Stomach (tissue), 9 donors: ENCODE measurements around the gene CIROP. TPM values are rescaled to one million over a fixed set of nuclear protein-coding genes. Genes with fewer than 3 reads are reported as not detected.

Source experiments
- DNase-seq, 2 donors: peaks; one replicate each; pipeline versions ENCODE4 v3.0.0 to v3.0.0-alpha.2; 2013 to 2019
- H3K27ac ChIP-seq, 5 donors: fragments of 200-600 bp in 4 of 5; sonication (generic) in 4 of 5; one replicate each; pipeline ENCODE4 v1.5.1; 2013 to 2019; ENCODE audit warnings: mild to moderate bottlenecking in 1 of 5, moderate library complexity in 1 of 5
- H3K27me3 ChIP-seq, 3 donors: fragments of 200-600 bp; sonication (generic); one replicate each; pipeline ENCODE4 v1.5.1; 2017 to 2019; ENCODE audit warnings: mixed run types in 1 of 3
- H3K36me3 ChIP-seq, 4 donors: fragments of 200-600 bp; sonication (generic); 1 replicate in 3 of 4; 2 replicates in 1 of 4; pipeline ENCODE4 v1.5.1; 2016 to 2019
- H3K4me1 ChIP-seq, 4 donors: fragments of 200-600 bp; sonication (generic); one replicate each; pipeline ENCODE4 v1.5.1; 2016 to 2019
- H3K4me3 ChIP-seq, 4 donors: fragments of 200-600 bp; sonication (generic) in 3 of 4; one replicate each; pipeline ENCODE4 v1.5.1; 2016 to 2019; ENCODE audit warnings: mild to moderate bottlenecking in 1 of 4
- H3K9me3 ChIP-seq, 4 donors: fragments of 200-600 bp; sonication (generic); one replicate each; pipeline ENCODE4 v1.5.1; 2016 to 2019
- EP300 ChIP-seq: sonication (generic); formaldehyde crosslinking; IDR thresholded peaks from one replicate; pipeline ENCODE4 v1.6.1; 2017; ENCODE audit warnings: antibody characterized with exemption
- POLR2A ChIP-seq, 4 donors: fragments of 450-650 bp; IDR thresholded peaks; one replicate each; pipeline ENCODE4 v1.6.1; 2016; ENCODE audit warnings: antibody characterized with exemption in 4 of 4, control low read depth in 2 of 4, mild to moderate bottlenecking in 1 of 4, moderate library complexity in 1 of 4
- POLR2AphosphoS5 ChIP-seq, 3 donors: sonication (generic); formaldehyde crosslinking; IDR thresholded peaks; one replicate each; pipeline ENCODE4 v1.6.1; 2016; ENCODE audit warnings: antibody characterized with exemption in 3 of 3
- WGBS, 5 donors: extraction: QIAGEN DNeasy Blood & Tissue Kit in 3 of 5; methylation state at CpG; one replicate each; pipeline versions ENCODE4 v1.1.5 to v1.1.7; 2013 to 2018; 5-methylcytosine and 5-hydroxymethylcytosine counted together
- intact Hi-C: fragments of 100-400 bp; cut with DNase I; formaldehyde crosslinking; loops from one replicate; pipeline ENCODE4 v1.15.1; 2023; ENCODE audit warnings: low total_unique reads
- polyA plus RNA-seq, 3 donors: library from polyadenylated mRNA; stranded (reverse); fragments of 200-250 nt; gene quantifications; one replicate each; pipeline ENCODE4 v1.2.3, GENCODE V29; 2013
- total RNA-seq, 5 donors: library from RNA; depleted of rRNA; stranded (reverse); fragments of >200 nt; gene quantifications; one replicate each; pipeline versions ENCODE4 v1.1.0 to v1.2.3, GENCODE V29; 2014 to 2016
- TF ChIP-seq, protein P1 (sequence below), 7 experiments: fragments of 450-650 bp in 4 of 7; fragments of 200-600 bp in 3 of 7; sonication (generic) in 3 of 7; IDR thresholded peaks; one replicate each; pipeline ENCODE4 v1.5.1; 2016 to 2019; ENCODE audit warnings: antibody characterized with exemption in 7 of 7, control low read depth in 2 of 7, mild to moderate bottlenecking in 1 of 7
- donor health status: healthy with polysubstance abuse.
- donor health status: Bipolar disorder and iron deficiency.
- donor health status: healthy.

The CIROP gene
- total and polyA plus RNA-seq, 8 donors, result not detected

- Histone ChIP-seq H3K36me3 (peaks cover 73 to 100% (median 100%) of the 10 kb centered on the region in 4 donors), H3K9me3 (no peaks in the 10 kb centered on the region), H3K27ac (peak overlapping the region; percentile 13 to 74 (median 59)), H3K27me3 (no peaks in the 10 kb centered on the region), H3K4me3 (no peak overlapping the region), H3K4me1 (peaks cover 0 to 52% (median 19%) of the 10 kb centered on the region in 4 donors)
- 82 to 88% (median 84%) methylated on average over 5 of the region's 5 CpGs for WGBS, 5 donors
- TF ChIP-seq POLR2A (IDR thresholded peaks at IDR 0.05) (no peak), EP300 (no peak), POLR2AphosphoS5 (IDR thresholded peaks at IDR 0.05) (no peak)
- TF ChIP-seq, protein P1, sequence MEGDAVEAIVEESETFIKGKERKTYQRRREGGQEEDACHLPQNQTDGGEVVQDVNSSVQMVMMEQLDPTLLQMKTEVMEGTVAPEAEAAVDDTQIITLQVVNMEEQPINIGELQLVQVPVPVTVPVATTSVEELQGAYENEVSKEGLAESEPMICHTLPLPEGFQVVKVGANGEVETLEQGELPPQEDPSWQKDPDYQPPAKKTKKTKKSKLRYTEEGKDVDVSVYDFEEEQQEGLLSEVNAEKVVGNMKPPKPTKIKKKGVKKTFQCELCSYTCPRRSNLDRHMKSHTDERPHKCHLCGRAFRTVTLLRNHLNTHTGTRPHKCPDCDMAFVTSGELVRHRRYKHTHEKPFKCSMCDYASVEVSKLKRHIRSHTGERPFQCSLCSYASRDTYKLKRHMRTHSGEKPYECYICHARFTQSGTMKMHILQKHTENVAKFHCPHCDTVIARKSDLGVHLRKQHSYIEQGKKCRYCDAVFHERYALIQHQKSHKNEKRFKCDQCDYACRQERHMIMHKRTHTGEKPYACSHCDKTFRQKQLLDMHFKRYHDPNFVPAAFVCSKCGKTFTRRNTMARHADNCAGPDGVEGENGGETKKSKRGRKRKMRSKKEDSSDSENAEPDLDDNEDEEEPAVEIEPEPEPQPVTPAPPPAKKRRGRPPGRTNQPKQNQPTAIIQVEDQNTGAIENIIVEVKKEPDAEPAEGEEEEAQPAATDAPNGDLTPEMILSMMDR (IDR thresholded peaks at IDR 0.05), result no peak
- DNase-seq, result no peak
- intact Hi-C loops, result no loop called here
Observed at GRCh38 chr14:23077962-23078361, 26.8 kb downstream of the CIROP start.

DNA sequence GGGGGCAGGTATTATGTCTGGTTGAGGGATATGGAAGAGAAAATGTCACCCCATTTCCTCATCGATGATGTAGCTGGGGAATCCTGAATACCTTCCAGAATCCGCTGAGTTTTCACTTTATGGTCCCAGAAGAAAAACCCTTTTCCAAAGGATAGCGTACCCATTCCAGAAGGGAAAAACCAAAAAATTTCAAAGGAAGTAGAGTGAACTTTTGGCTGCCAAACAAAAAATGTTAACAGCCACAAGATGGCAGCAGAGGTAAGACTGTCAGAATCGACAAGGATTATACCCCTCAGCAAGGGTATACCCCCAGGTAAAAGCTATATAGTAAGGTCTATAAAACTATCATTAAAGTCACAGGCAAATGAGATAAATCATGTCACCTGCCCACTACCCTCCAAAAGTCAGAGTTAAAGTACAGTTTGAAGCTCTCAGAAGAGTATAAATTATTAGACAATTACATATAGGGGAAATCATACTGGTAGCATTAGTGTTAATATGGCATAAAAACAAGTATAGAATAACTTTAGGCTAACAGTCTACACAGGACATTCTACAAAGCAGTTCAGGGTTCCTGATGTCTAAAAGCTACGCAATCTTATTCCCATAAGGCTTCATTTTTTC lies 27.9 kb downstream of the CIROP start:
- H3K36me3 ChIP-seq, result peaks cover 71 to 98% (median 96%) of the 10 kb centered on the region in 4 donors
- H3K4me3 ChIP-seq, result no peak overlapping the region
- peak overlapping the region in 3 of 5 donors; percentile 7 to 54 (median 9) for H3K27ac ChIP-seq
- TF ChIP-seq, protein P1 (IDR thresholded peaks at IDR 0.05), result peak in 4 of 7 experiments; percentile 24 to 64 (median 48)
- no peak for TF ChIP-seq POLR2A (IDR thresholded peaks at IDR 0.05)
- H3K4me1 ChIP-seq, result peaks cover 5 to 63% (median 28%) of the 10 kb centered on the region in 4 donors
- 62 to 71% (median 64%) methylated on average over 5 of the region's 5 CpGs for WGBS, 5 donors
- DNase-seq, result peak in 1 of 2 donors; percentile 62
- intact Hi-C loops, result no loop called here
- H3K9me3 ChIP-seq, result no peaks in the 10 kb centered on the region
- H3K27me3 ChIP-seq, result no peaks in the 10 kb centered on the region

- WGBS, 5 donors, result 88 to 100% (median 97%) methylated on average over 1 of the region's 1 CpG
- Histone ChIP-seq H3K36me3 (peaks cover 54 to 78% (median 76%) of the 10 kb centered on the region in 4 donors), H3K27ac (no peak overlapping the region), H3K4me3 (no peak overlapping the region), H3K4me1 (peaks cover 19 to 76% (median 46%) of the 10 kb centered on the region in 4 donors), H3K9me3 (no peaks in the 10 kb centered on the region), H3K27me3 (no peaks in the 10 kb centered on the region)
- TF ChIP-seq POLR2AphosphoS5 (IDR thresholded peaks at IDR 0.05), result no peak
- no peak for TF ChIP-seq EP300
- DNase-seq, result no peak
- intact Hi-C loops, result no loop called here
Observed at GRCh38 chr14:23074906-23075305, 29.9 kb downstream of the CIROP start.

GRCh38 chr14:23071921-23072539 lies 32.8 kb downstream of the CIROP start:
- peak overlapping the region; percentile 47 to 68 (median 63) for H3K4me3 ChIP-seq
- no peaks in the 10 kb centered on the region for H3K9me3 ChIP-seq
- no peaks in the 10 kb centered on the region for H3K27me3 ChIP-seq
- peaks cover 33 to 72% (median 56%) of the 10 kb centered on the region in 4 donors for H3K4me1 ChIP-seq
- H3K36me3 ChIP-seq, result peaks cover 42 to 77% (median 74%) of the 10 kb centered on the region in 4 donors
- peak in 1 of 2 donors; percentile 47 for DNase-seq
- intact Hi-C loops, result no loop called here
- TF ChIP-seq EP300 (no peak), POLR2A (IDR thresholded peaks at IDR 0.05) (no peak)
- 35 to 44% (median 38%) methylated on average over 5 of the region's 5 CpGs for WGBS, 5 donors
- H3K27ac ChIP-seq, result peak overlapping the region; percentile 41 to 89 (median 86)

DNA sequence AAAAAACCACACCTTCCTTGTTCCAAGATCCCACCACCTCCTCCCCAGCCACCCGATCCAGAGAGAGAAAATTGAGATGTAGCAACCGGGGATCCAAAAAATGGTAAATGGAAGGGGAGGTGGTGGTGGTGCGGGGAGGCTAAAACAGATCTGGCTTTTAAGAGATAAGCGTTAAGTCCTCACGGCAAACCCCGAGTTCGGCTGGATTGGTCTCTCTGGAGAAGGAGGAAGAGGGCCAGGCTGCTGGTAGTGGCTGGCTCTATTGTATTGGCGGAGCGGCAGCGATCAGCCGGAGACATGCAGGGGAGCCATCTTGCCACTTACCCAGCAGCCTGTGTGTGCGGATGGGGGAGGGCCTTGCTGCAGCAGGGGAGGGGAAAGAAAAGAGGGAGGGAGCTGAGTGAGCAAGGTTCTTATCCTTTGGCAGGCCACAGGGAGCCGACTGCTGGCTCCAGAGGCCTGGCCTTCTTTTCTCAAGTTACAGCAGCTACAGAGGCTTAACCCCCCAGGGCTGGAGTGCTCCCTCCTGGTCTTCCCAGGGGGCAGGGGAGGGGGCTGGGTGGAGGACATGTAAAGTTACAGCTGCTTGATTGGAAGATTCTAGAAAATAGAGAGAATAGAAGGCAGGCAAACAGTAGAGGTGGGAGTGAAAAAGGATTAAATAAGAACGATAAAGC lies 33.4 kb downstream of the CIROP start:
- intact Hi-C loops, result no loop called here
- Histone ChIP-seq H3K27me3 (no peaks in the 10 kb centered on the region), H3K27ac (peak overlapping the region; percentile 76 to 89 (median 86)), H3K4me3 (peak overlapping the region; percentile 47 to 68 (median 63)), H3K4me1 (peaks cover 33 to 65% (median 54%) of the 10 kb centered on the region in 4 donors), H3K9me3 (no peaks in the 10 kb centered on the region), H3K36me3 (peaks cover 44 to 77% (median 74%) of the 10 kb centered on the region in 4 donors)
- DNase-seq, result peak; percentile 82 to 97
- 0 to 2% (median 2%) methylated on average over 14 of the region's 14 CpGs for WGBS, 5 donors
- TF ChIP-seq POLR2A (IDR thresholded peaks at IDR 0.05) (peak in 1 of 4 donors; percentile 45), EP300 (no peak), POLR2AphosphoS5 (IDR thresholded peaks at IDR 0.05) (peak; percentile 71 to 91 (median 73))
- TF ChIP-seq, protein P1 (IDR thresholded peaks at IDR 0.05), result no peak
